ENCODE results near the gene YWHAE. TPM values are rescaled to one million over a fixed set of nuclear protein-coding genes. Genes with fewer than 3 reads are reported as not detected.

YWHAE gene
- total and polyA plus RNA-seq, 10 of the 15 experiments (the other 5 are each of a cell fraction or from before 2014, with no cell fraction given) = 189 to 651 (median 469) TPM

- TF ChIP-seq CUX1 (IDR thresholded peaks at IDR 0.05; ENCODE audit: insufficient replicate concordance, low read depth, low read length) = no peak
- no peak for TF ChIP-seq JUND (IDR thresholded peaks at IDR 0.05; ENCODE audit: low read depth, low read length)
- TF ChIP-seq TCF7 (IDR thresholded peaks at IDR 0.05; ENCODE audit: borderline replicate concordance) = no peak
- no peak for TF ChIP-seq REST (IDR thresholded peaks at IDR 0.05; ENCODE audit: low read depth, low read length)
- no peak for TF ChIP-seq ZNF687 (IDR thresholded peaks at IDR 0.05)
- TF ChIP-seq MTA3 (IDR thresholded peaks at IDR 0.05; ENCODE audit: borderline replicate concordance, low read length) = no peak
- TF ChIP-seq PAX5 (IDR thresholded peaks at IDR 0.05; ENCODE audit: borderline replicate concordance, low read depth, low read length) = no peak
- TF ChIP-seq ASH2L (IDR thresholded peaks at IDR 0.05; ENCODE audit: borderline replicate concordance, low read depth) = no peak
- TF ChIP-seq ETV6 (conservative IDR thresholded peaks at IDR 0.05 in 1 of 2, IDR thresholded peaks at IDR 0.05 in 1 of 2; ENCODE audit: borderline replicate concordance in 1 of 2, low read depth in 1 of 2) = no peak
- peak; percentile 84 for TF ChIP-seq SMC3 (IDR thresholded peaks at IDR 0.05; ENCODE audit: borderline replicate concordance, low read length)
- TF ChIP-seq NBN (IDR thresholded peaks at IDR 0.05) = no peak
- no peak for TF ChIP-seq RELB (IDR thresholded peaks at IDR 0.05; ENCODE audit: low read depth)
- TF ChIP-seq NRF1 (conservative IDR thresholded peaks at IDR 0.05; ENCODE audit: low read depth, low read length) = no peak
- no peak for TF ChIP-seq IKZF2 (IDR thresholded peaks at IDR 0.05)
- TF ChIP-seq POLR2AphosphoS2 (IDR thresholded peaks at IDR 0.05; ENCODE audit: low read depth, low read length) = 0 out of 2 replicates have a peak, but pooled peaks have one; percentile 34
Measured at GRCh38 chr17:1365445-1366039, 34.5 kb downstream of the YWHAE start (continued).

All from GM12878 (cell line).